ENCODE results near the gene ZDHHC11B. TPM values are rescaled to one million over a fixed set of nuclear protein-coding genes. Genes with fewer than 3 reads are reported as not detected.
"Not testable (repeated sequence)": the region's sequence is repeated elsewhere in the genome, so short reads cannot be mapped to it uniquely, and the experiment has no call there.

ZDHHC11B gene
- total and polyA plus RNA-seq, 3 donors from 2014 or later: 3.0 to 9.0 (median 4.6) TPM

DNA sequence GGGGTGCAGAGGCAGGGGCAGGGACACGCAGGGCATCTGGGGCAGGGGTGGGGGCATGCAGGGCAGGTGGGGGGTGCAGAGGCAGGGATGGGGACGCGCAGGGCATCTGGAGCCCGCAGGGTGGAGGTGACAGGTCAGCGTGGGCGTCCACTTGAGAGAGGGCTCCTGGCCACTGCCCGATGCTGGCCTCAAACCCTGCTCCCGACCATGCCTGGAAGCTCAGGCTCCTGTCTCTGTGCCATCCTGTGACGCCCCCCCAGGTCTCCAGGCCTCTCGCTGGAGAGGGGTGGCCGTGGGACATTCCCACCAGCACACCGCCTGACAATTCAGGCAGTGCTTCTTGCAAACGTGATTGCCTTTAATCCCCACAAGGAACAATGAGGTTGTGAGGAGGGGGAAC, 33.0 kb downstream of the ZDHHC11B start:
- no peaks in the 10 kb centered on the region for H3K9me3 ChIP-seq
- no peaks in the 10 kb centered on the region for H3K36me3 ChIP-seq (ENCODE audit: low read depth, missing control alignments)
- H3K4me3 ChIP-seq: no peak overlapping the region
- TF ChIP-seq, protein P1, sequence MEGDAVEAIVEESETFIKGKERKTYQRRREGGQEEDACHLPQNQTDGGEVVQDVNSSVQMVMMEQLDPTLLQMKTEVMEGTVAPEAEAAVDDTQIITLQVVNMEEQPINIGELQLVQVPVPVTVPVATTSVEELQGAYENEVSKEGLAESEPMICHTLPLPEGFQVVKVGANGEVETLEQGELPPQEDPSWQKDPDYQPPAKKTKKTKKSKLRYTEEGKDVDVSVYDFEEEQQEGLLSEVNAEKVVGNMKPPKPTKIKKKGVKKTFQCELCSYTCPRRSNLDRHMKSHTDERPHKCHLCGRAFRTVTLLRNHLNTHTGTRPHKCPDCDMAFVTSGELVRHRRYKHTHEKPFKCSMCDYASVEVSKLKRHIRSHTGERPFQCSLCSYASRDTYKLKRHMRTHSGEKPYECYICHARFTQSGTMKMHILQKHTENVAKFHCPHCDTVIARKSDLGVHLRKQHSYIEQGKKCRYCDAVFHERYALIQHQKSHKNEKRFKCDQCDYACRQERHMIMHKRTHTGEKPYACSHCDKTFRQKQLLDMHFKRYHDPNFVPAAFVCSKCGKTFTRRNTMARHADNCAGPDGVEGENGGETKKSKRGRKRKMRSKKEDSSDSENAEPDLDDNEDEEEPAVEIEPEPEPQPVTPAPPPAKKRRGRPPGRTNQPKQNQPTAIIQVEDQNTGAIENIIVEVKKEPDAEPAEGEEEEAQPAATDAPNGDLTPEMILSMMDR (IDR thresholded peaks at IDR 0.05): no peak
- TF ChIP-seq POLR2A (IDR thresholded peaks at IDR 0.05): no peak
- DNase-seq: no peak
- H3K27me3 ChIP-seq: no peaks in the 10 kb centered on the region
- H3K4me1 ChIP-seq: no peaks in the 10 kb centered on the region
- H3K27ac ChIP-seq: no peak overlapping the region
- intact Hi-C loops (cut with DNase I; ENCODE audit: low total_unique reads): no loop called here
- WGBS, 2 donors: 73 to 100% methylated on average over 3 to 10 of the region's 13 CpGs

DNA sequence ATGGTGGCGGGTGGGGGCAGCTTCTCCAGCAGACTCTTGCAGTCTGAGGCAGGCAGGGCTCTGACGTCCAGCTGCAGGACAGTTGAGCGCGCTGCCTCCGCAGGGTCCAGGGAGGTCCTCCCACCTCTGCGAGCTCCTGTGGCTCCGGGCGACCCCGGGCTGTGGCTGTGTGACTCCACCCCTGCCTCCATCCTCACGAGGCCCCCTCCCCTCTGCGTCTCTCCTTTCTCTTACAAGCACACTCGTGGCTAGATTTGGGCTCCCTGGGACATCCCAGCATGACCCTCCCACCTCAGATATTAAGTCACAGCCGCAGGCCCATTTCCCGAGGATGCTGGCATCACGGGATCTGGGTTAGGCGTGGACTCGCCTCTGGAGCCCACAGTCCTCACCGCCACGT, 34.3 kb downstream of the ZDHHC11B start:
- 82 to 86% methylated on average over 10 to 18 of the region's 19 CpGs for WGBS, 2 donors
- DNase-seq; H3K27ac ChIP-seq; H3K9me3 ChIP-seq; H3K36me3 ChIP-seq (ENCODE audit: low read depth, missing control alignments); H3K4me3 ChIP-seq; H3K27me3 ChIP-seq; intact Hi-C loops (cut with DNase I; ENCODE audit: low total_unique reads); H3K4me1 ChIP-seq: not testable (repeated sequence)

DNA sequence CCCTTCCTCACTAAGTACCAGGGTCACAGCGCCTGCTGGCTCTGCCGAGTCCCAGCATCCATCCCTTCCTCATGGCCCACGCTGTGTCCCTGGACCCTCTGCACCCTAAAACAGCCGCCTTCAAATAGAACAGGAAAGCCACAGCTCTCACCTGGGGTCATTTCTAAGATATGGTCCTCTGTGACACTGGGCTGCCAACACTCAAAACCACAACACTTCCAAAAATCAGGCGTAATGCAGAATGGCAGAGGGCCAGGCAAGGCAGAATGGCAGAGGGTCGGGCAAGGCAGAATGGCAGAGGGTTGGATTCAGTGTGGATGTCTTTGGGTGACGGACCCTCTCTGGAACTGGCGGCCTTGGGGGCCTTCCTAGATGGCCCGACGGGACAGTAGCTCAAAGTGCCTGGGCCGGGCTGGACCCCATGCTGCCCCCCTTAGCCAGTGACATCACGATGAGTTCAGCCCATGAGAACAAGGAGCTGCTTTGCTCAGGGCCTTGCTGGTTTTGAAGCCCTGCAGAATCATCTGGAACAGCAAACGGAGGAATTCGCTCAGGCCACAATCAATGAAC, 35.3 kb downstream of the ZDHHC11B start:
- no peak for DNase-seq
- no peaks in the 10 kb centered on the region for H3K36me3 ChIP-seq (ENCODE audit: low read depth, missing control alignments)
- intact Hi-C loops (cut with DNase I; ENCODE audit: low total_unique reads): no loop called here
- no peaks in the 10 kb centered on the region for H3K4me1 ChIP-seq
- TF ChIP-seq, protein P1 (IDR thresholded peaks at IDR 0.05): no peak
- TF ChIP-seq POLR2A (IDR thresholded peaks at IDR 0.05): no peak
- no peaks in the 10 kb centered on the region for H3K9me3 ChIP-seq
- no peak overlapping the region for H3K27ac ChIP-seq
- WGBS, 2 donors: 90 to 95% methylated on average over 11 to 14 of the region's 14 CpGs
- no peaks in the 10 kb centered on the region for H3K27me3 ChIP-seq
- no peak overlapping the region for H3K4me3 ChIP-seq

DNA sequence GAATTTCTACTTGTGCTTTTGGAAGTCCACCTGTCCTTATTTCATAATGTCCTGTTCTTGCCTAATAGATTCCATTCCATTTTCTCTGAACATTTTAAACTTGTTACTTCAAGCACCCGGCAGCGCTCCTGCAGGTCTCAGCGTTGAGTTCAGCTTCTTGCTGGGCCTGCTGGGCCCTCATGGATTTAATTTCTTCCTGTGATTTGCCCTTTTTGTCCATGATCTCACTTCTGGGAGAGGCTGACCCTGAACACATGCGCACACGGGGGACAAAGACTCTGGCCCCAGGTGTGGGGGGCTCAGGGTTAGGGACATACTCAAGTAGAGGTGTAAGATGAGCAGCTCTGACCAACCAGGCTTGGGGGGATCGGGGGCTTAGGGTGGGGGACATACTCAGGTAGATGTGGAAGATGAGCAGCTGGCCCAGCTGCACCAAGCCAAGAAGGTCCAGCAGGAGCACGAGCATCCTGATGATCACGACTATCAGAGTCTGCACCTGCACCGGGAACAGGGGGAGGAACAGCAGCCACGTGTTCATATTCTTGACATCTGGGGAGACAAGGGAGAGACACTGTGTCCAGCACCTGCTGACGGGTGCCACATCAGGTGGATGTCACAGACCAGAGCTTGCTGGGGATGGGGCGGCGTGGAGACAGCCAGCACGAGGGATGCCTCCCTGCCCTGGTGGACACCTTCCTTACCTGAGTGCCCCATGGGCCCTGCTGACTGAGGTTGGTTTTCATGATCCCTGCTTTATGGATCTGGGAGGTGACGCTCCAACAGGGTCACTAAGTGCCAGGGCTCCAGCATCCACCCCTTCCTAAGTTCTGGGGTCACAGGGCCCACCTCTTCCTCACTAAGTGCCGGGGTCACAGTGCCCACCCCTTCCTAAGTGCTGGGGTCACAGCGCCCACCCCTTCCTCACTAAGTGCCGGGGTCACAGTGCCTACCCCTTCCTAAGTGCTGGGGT, 36.2 kb downstream of the ZDHHC11B start:
- intact Hi-C loops (cut with DNase I; ENCODE audit: low total_unique reads); H3K4me3 ChIP-seq; H3K27me3 ChIP-seq; H3K27ac ChIP-seq; H3K4me1 ChIP-seq; H3K9me3 ChIP-seq; DNase-seq; H3K36me3 ChIP-seq (ENCODE audit: low read depth, missing control alignments): not testable (repeated sequence)
- 81 to 82% methylated on average over 14 to 16 of the region's 18 CpGs for WGBS, 2 donors

DNA sequence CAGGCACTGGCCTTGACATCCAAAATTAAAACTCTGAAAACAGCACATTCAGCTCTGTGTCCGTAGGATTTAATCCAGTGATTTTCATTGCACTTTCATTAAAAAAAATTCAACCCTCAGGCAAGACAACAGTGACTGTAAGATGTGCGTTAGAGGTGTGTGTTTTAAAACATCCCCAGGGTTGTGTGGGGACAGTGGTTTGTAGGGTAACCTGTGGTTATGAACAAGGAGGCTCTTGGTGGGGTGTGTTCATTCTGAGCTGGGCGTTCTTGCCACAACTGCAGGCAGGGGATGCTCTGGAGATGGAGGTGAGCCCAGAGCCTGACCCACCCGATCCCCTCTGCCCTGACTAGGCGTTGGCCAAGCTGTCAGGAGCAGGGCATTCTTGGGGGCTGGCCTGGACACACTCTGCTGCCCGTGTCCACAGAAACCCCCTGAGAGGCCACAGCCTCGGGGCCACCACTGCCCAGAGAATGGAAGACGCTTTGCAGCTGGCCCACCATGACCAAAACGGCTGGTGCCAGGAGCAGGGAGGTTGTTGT, 37.2 kb downstream of the ZDHHC11B start:
- H3K27ac ChIP-seq; H3K9me3 ChIP-seq; H3K4me3 ChIP-seq; H3K36me3 ChIP-seq (ENCODE audit: low read depth, missing control alignments); intact Hi-C loops (cut with DNase I; ENCODE audit: low total_unique reads); DNase-seq; H3K27me3 ChIP-seq; H3K4me1 ChIP-seq: not testable (repeated sequence)
- 60 to 92% methylated on average over 2 to 3 of the region's 9 CpGs for WGBS, 2 donors

DNA sequence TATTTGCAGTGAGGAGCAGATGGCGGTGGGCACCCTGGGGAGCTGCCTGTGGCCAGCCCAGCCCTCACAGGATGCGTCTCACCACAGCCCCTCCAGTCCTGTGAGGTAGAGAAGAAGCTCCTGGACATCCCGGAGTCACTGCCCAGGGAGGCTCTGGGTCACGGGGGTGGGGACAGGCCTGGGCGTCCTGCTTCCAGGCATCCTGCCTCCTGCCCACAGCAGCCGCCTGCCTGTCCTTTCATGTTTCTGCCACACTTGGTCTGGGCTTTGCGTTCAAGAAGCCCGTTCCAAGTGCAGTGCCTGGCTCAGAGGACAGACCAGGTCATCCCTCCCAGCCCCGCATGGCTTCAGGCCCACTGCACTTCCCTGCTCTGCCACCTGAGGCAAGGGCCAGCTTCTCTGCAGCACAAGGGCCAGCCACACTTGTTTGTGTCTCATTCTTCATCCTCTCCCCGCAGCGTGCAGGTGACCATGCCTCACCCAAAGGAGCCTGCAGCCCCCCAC, 38.2 kb downstream of the ZDHHC11B start:
- no peaks in the 10 kb centered on the region for H3K4me1 ChIP-seq
- no peak overlapping the region for H3K4me3 ChIP-seq
- H3K9me3 ChIP-seq: no peaks in the 10 kb centered on the region
- H3K36me3 ChIP-seq (ENCODE audit: low read depth, missing control alignments): no peaks in the 10 kb centered on the region
- WGBS, 2 donors: 77 to 82% methylated on average over 3 to 8 of the region's 11 CpGs
- H3K27ac ChIP-seq: no peak overlapping the region
- no peaks in the 10 kb centered on the region for H3K27me3 ChIP-seq
- no peak for TF ChIP-seq POLR2A (IDR thresholded peaks at IDR 0.05)
- intact Hi-C loops (cut with DNase I; ENCODE audit: low total_unique reads): no loop called here
- no peak for DNase-seq

DNA sequence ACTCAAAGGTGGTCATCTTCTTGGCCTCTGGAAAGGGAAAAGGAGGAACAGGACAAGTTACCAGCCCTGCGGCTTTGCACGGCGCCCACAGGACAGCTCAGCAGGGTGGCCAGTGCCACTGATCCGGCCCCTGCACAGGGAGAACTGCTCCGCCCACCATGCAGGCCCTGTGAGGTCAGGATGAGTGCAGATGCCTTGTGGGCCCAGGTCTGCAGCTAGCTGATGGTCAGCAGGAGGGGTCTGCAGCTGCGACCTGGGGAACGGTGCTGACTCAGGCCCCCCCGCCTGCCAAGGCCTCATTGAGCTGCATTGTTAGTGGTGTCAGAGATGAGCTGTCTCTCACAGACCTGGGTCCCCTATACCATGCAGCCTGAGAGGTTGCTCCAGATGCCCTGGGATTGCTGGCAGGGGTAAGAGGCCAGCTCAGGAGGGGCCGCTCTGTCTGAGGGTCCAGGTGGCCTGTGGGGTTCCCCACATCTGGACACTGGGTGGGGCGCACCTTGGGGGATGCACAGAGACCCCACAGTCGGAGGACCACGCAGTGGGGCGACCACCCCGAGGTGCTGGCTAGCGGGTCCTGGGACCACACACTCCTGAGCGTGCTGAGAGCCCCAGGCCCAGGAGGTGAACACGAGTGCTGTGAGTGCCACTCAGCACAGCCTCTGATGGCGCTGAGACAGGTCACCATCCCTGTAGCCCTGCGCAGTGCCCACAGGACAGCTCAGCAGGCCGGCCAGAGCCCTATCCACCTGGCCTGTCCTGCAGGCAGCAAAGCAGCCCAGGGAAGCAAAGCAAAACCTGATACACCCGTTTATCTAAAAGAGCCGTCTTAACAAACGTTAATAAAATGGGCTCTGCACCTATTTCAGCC, 39.0 kb downstream of the ZDHHC11B start:
- DNase-seq; H3K27me3 ChIP-seq; H3K36me3 ChIP-seq (ENCODE audit: low read depth, missing control alignments); intact Hi-C loops (cut with DNase I; ENCODE audit: low total_unique reads); H3K4me3 ChIP-seq; H3K9me3 ChIP-seq; H3K4me1 ChIP-seq; H3K27ac ChIP-seq: not testable (repeated sequence)
- WGBS, 2 donors: 88 to 89% methylated on average over 11 to 19 of the region's 23 CpGs

DNA sequence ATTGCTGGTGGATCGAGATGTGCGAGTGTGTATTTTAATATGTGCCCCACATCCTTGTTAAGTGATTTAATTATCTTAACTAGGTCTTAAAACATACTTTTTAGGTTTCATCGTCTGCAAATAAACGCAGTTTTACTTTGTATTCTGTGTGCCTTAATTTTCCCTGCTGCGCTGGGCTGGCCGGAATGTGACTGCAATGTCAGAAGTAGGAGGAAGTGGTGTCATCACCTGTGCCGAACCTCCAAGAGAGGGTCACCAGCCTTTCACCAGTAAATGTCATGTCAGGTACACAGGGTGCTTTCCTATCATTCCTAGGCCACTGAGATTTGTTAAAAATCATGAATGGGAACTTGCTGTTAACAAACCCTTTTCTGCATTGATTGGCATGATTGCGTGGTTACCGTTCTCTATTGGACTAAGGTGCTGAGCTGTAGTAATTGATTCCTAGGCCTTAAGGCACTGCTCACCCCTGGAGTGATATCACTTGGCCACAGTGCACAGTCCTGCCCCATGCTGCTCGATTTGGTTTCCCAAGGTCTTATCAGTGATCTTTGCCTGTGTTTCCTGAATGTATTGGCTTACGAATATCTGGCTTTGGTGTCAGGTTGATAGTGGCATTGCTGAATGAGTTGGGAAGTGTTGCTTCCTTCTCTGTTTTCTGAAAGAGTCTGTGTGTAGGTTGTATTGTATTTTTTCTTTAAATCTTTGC, 40.7 kb downstream of the ZDHHC11B start:
- H3K4me1 ChIP-seq; DNase-seq; H3K27ac ChIP-seq; intact Hi-C loops (cut with DNase I; ENCODE audit: low total_unique reads); H3K9me3 ChIP-seq; H3K27me3 ChIP-seq; H3K36me3 ChIP-seq (ENCODE audit: low read depth, missing control alignments); H3K4me3 ChIP-seq: not testable (repeated sequence)
- 89 to 90% methylated on average over 11 of the region's 11 CpGs for WGBS, 2 donors
